ENCODE data around the gene SLC5A5.

- TF ChIP-seq POLR2A (IDR thresholded peaks at IDR 0.05) (peak in 1 of 2 donors; percentile 7), CTCF (IDR thresholded peaks at IDR 0.05) (no peak)
These were observed 8.8 kb upstream of the SLC5A5 start for GRCh38 chr19:17862711-17863519.
